ENCODE results near the gene SPEF1. TPM values are rescaled to one million over a fixed set of nuclear protein-coding genes. Genes with fewer than 3 reads are reported as not detected.

The SPEF1 gene
- total and polyA plus RNA-seq, 2 of the 13 experiments (the other 11 are each of a cell fraction or from before 2014, with no cell fraction given): 0.11 to 0.27 TPM

DNA sequence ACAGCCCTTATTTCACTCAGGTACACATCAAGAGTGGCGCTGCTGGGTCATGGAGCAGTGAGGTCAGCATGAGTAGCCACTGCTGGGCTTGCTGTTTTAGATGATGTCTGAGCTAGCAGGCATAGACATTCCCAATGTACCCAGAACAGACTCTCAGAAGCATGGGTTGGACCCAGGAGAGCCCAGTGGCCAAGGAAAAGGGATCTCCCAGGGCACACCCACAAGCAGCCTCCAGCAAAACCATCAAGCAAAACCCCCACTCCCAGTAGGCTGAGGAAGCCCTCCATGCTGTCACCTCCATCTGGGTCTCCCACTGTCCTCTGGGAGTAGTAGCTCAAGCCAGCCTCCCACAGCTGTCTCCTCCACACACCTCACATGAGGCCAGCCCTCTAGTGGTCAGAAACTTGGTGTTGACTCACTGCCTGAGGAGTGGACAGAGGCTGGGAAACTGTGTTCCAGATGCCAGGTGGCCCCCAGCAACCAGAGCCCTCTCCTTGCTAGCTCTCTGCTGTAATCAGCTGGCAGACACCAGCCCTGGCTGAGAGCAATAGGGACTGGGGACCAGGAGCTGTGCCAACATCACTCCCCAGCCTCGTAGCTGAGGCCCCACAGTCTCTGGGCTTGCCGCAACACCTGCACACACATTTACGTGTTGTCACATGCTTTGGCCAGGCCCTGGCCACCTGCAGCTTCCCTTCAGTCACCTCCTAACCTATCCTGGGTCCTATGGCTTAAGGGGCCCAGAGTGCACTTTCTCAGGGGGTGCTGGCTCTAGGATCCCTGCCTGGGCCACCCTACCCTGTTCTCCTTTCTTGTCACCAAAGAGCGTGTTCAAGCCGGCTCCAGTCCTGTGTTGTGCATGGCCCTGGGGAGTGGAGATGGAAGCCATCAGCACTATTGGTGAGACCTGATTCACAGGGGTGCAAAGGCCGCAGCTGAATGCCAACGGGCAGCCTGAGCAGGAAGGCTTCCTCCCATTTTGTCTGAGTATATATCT is 37.2 kb upstream of the SPEF1 start (continued):
- TF ChIP-seq, protein P1, sequence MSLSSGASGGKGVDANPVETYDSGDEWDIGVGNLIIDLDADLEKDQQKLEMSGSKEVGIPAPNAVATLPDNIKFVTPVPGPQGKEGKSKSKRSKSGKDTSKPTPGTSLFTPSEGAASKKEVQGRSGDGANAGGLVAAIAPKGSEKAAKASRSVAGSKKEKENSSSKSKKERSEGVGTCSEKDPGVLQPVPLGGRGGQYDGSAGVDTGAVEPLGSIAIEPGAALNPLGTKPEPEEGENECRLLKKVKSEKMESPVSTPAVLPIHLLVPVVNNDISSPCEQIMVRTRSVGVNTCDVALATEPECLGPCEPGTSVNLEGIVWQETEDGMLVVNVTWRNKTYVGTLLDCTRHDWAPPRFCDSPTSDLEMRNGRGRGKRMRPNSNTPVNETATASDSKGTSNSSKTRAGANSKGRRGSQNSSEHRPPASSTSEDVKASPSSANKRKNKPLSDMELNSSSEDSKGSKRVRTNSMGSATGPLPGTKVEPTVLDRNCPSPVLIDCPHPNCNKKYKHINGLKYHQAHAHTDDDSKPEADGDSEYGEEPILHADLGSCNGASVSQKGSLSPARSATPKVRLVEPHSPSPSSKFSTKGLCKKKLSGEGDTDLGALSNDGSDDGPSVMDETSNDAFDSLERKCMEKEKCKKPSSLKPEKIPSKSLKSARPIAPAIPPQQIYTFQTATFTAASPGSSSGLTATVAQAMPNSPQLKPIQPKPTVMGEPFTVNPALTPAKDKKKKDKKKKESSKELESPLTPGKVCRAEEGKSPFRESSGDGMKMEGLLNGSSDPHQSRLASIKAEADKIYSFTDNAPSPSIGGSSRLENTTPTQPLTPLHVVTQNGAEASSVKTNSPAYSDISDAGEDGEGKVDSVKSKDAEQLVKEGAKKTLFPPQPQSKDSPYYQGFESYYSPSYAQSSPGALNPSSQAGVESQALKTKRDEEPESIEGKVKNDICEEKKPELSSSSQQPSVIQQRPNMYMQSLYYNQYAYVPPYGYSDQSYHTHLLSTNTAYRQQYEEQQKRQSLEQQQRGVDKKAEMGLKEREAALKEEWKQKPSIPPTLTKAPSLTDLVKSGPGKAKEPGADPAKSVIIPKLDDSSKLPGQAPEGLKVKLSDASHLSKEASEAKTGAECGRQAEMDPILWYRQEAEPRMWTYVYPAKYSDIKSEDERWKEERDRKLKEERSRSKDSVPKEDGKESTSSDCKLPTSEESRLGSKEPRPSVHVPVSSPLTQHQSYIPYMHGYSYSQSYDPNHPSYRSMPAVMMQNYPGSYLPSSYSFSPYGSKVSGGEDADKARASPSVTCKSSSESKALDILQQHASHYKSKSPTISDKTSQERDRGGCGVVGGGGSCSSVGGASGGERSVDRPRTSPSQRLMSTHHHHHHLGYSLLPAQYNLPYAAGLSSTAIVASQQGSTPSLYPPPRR (CRISPR knock-in tag; IDR thresholded peaks at IDR 0.05; ENCODE audit: borderline replicate concordance): peak; percentile 74; the same call in 1 of the 2 replicates
- TF ChIP-seq AGO1 (IDR thresholded peaks at IDR 0.05; ENCODE audit: low read depth, low read length, poor library complexity, severe bottlenecking) (no peak), SOX13 (IDR thresholded peaks at IDR 0.05) (no peak), SOX13 (CRISPR knock-in tag; conservative IDR thresholded peaks at IDR 0.05 in 1 of 2, IDR thresholded peaks at IDR 0.05 in 1 of 2) (peak in 1 of 2 experiments; percentile 33; a peak in 1 of 4 replicates), KAT2B (IDR thresholded peaks at IDR 0.05; ENCODE audit: borderline replicate concordance, low read depth, low read length) (no peak), ZNF619 (CRISPR knock-in tag; IDR thresholded peaks at IDR 0.05) (peak; percentile 44; the same call in 1 of the 2 replicates), ZFP90 (CRISPR knock-in tag; IDR thresholded peaks at IDR 0.05; ENCODE audit: borderline replicate concordance) (no peak), NFIB (CRISPR knock-in tag; IDR thresholded peaks at IDR 0.05; ENCODE audit: borderline replicate concordance) (no peak), ZBTB20 (CRISPR knock-in tag; IDR thresholded peaks at IDR 0.05; ENCODE audit: borderline replicate concordance, low read depth) (peak; percentile 74; the same call in 1 of the 2 replicates), EP300 (IDR thresholded peaks at IDR 0.05; ENCODE audit: low read depth in 2 of 2, low read length in 2 of 2) (no peak), EP300 (CRISPR knock-in tag; IDR thresholded peaks at IDR 0.05; ENCODE audit: borderline replicate concordance) (no peak; the same call in 1 of the 2 replicates)
- TF ChIP-seq, protein P2, sequence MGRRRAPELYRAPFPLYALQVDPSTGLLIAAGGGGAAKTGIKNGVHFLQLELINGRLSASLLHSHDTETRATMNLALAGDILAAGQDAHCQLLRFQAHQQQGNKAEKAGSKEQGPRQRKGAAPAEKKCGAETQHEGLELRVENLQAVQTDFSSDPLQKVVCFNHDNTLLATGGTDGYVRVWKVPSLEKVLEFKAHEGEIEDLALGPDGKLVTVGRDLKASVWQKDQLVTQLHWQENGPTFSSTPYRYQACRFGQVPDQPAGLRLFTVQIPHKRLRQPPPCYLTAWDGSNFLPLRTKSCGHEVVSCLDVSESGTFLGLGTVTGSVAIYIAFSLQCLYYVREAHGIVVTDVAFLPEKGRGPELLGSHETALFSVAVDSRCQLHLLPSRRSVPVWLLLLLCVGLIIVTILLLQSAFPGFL (CRISPR knock-in tag; IDR thresholded peaks at IDR 0.05): no peak
- TF ChIP-seq, protein P3, sequence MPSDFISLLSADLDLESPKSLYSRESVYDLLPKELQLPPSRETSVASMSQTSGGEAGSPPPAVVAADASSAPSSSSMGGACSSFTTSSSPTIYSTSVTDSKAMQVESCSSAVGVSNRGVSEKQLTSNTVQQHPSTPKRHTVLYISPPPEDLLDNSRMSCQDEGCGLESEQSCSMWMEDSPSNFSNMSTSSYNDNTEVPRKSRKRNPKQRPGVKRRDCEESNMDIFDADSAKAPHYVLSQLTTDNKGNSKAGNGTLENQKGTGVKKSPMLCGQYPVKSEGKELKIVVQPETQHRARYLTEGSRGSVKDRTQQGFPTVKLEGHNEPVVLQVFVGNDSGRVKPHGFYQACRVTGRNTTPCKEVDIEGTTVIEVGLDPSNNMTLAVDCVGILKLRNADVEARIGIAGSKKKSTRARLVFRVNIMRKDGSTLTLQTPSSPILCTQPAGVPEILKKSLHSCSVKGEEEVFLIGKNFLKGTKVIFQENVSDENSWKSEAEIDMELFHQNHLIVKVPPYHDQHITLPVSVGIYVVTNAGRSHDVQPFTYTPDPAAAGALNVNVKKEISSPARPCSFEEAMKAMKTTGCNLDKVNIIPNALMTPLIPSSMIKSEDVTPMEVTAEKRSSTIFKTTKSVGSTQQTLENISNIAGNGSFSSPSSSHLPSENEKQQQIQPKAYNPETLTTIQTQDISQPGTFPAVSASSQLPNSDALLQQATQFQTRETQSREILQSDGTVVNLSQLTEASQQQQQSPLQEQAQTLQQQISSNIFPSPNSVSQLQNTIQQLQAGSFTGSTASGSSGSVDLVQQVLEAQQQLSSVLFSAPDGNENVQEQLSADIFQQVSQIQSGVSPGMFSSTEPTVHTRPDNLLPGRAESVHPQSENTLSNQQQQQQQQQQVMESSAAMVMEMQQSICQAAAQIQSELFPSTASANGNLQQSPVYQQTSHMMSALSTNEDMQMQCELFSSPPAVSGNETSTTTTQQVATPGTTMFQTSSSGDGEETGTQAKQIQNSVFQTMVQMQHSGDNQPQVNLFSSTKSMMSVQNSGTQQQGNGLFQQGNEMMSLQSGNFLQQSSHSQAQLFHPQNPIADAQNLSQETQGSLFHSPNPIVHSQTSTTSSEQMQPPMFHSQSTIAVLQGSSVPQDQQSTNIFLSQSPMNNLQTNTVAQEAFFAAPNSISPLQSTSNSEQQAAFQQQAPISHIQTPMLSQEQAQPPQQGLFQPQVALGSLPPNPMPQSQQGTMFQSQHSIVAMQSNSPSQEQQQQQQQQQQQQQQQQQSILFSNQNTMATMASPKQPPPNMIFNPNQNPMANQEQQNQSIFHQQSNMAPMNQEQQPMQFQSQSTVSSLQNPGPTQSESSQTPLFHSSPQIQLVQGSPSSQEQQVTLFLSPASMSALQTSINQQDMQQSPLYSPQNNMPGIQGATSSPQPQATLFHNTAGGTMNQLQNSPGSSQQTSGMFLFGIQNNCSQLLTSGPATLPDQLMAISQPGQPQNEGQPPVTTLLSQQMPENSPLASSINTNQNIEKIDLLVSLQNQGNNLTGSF (CRISPR knock-in tag; IDR thresholded peaks at IDR 0.05): 0 out of 2 replicates have a peak, but pooled peaks have one; percentile 41
- TF ChIP-seq, protein P4, sequence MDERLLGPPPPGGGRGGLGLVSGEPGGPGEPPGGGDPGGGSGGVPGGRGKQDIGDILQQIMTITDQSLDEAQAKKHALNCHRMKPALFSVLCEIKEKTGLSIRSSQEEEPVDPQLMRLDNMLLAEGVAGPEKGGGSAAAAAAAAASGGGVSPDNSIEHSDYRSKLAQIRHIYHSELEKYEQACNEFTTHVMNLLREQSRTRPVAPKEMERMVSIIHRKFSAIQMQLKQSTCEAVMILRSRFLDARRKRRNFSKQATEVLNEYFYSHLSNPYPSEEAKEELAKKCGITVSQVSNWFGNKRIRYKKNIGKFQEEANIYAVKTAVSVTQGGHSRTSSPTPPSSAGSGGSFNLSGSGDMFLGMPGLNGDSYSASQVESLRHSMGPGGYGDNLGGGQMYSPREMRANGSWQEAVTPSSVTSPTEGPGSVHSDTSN (CRISPR knock-in tag; IDR thresholded peaks at IDR 0.05): peak; percentile 59; the same call in 1 of the 2 replicates
